Heart left ventricle (tissue), 13 donors: ENCODE results near the gene ABCA10.

Source experiments
- POLR2A ChIP-seq, 2 donors: fragments of 450-650 bp; IDR thresholded peaks; one replicate each; pipeline ENCODE4 v1.6.1; 2017; ENCODE audit warnings: antibody characterized with exemption in 2 of 2, mild to moderate bottlenecking in 2 of 2, moderate library complexity in 2 of 2
- TF ChIP-seq, protein P1 (sequence below), 12 donors: fragments of 200-600 bp; sonication (generic) in 4 of 12; IDR thresholded peaks; one replicate each; pipeline versions ENCODE4 v1.5.0 to v1.8.0; 2018 to 2022; ENCODE audit warnings: antibody characterized with exemption in 12 of 12, mild to moderate bottlenecking in 5 of 12
- donor health status: ischemic (EF 13 %, LVEDD 7.1; RV severe dilation, severe dysfunction).
- donor health status: DM: no; HTN: yes; CAD: no.
- donor health status: DM: no; HTN: no; CAD: no.
- donor health status: ischemic (EF 25% LVEDD 6.9; RV normal size, moderate dysfunction).
- donor health status: ischemic (EF 25% LVEDD 5.7; RV mildly dilated, moderate dysfunction).
- donor health status: ischemic (EF 35%, LVEDD 5.7; RV mildly dilated, moderate dysfunction).
- donor health status: nonischemic (EF 11% LVEDD 7.7; RV severe dilation, severe dysfunction).
- donor health status: DM: yes; HTN: yes; CAD: no.
- donor health status: PGD.
- donor health status: ischemic (EF 29% LVEDD 5.4; RV normal size, mild dysfunction).
- donor health status: nonischemic (EF 23%, LVEDD 6.1; RV moderate dilation, normal function).

DNA sequence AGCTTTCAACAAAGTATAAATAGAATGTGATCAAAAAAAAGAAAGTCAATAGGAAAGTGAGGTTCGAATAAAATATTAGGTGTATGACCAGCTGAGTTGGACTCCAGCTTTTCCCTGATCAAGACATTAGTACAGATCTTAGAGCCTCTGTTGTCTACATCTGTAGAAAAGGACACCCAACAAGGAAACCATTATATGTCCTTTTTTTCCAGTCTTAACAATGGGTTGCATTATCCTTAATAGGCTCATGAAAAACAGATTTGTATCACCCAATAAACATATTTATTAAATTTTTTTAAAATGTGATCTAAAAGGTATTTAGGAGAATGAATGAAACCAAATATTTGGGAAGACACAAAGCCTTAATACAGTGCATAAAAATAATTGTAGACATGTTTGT is 105.0 kb downstream of the ABCA10 start:
- no peak for TF ChIP-seq POLR2A (IDR thresholded peaks at IDR 0.05)
- TF ChIP-seq, protein P1, sequence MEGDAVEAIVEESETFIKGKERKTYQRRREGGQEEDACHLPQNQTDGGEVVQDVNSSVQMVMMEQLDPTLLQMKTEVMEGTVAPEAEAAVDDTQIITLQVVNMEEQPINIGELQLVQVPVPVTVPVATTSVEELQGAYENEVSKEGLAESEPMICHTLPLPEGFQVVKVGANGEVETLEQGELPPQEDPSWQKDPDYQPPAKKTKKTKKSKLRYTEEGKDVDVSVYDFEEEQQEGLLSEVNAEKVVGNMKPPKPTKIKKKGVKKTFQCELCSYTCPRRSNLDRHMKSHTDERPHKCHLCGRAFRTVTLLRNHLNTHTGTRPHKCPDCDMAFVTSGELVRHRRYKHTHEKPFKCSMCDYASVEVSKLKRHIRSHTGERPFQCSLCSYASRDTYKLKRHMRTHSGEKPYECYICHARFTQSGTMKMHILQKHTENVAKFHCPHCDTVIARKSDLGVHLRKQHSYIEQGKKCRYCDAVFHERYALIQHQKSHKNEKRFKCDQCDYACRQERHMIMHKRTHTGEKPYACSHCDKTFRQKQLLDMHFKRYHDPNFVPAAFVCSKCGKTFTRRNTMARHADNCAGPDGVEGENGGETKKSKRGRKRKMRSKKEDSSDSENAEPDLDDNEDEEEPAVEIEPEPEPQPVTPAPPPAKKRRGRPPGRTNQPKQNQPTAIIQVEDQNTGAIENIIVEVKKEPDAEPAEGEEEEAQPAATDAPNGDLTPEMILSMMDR (IDR thresholded peaks at IDR 0.05): no peak
